Measurements from ENCODE around the gene BIN1. TPM values are rescaled to one million over a fixed set of nuclear protein-coding genes. Genes with fewer than 3 reads are reported as not detected.

BIN1 gene
- total and polyA plus RNA-seq, 2 of the 4 experiments (the other 2 are of a cell fraction) = 18.1 to 25.7 TPM

DNA sequence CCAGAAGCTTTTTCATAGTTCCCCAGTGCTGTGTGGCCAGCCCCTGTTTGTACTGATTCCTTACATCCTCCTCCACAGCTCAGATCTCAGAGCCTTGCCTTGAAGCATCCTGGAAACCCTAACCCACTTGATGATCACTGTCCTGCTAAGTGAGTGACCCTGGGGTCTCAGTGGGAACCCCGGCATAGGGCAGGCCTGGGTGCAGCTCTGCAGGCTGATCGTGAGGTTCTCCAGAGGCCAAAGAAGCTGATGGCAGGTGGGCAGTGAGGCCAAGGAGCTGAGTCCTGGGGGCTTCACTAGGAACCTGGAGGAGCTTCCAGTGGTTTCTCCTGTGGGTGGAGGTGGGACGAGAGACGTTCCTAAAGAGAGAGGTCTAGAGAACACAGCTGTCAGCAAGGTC is 47.4 kb upstream of the BIN1 start:
- Histone ChIP-seq H3K4me1 (ENCODE audit: control insufficient read depth, insufficient read depth, low read length) (peaks cover 19% of the 10 kb centered on the region), H3K27ac (ENCODE audit: insufficient read depth, low read length) (peak overlapping the region; percentile 11), H2AK9ac (replicated peaks; ENCODE audit: low read depth, low read length, poor library complexity) (peak overlapping the region; percentile 17), H3K79me1 (ENCODE audit: low read depth in 1 of 2, low read length in 2 of 2) (no peaks in the 10 kb centered on the region), H3K9ac (ENCODE audit: low read depth, low read length) (no peak overlapping the region), H2BK5ac (ENCODE audit: low read depth, low read length, poor library complexity, severe bottlenecking) (no peak overlapping the region), H2AFZ (replicated peaks; ENCODE audit: low read length, poor library complexity) (peak overlapping the region; percentile 73), H3K56ac (ENCODE audit: extremely low read depth, insufficient read depth, low read length) (no peak overlapping the region), H2BK20ac (ENCODE audit: low read depth, low read length) (peak overlapping the region; percentile 60), H3K36me3 (ENCODE audit: control insufficient read depth, insufficient read depth, low read length) (no peaks in the 10 kb centered on the region), H2BK15ac (ENCODE audit: low read depth, low read length) (peak overlapping the region; percentile 35; the same call in 2 of the 3 replicates), H3K23ac (ENCODE audit: low read depth, low read length) (peak overlapping the region; percentile 73), H3K9me3 (ENCODE audit: control insufficient read depth, insufficient read depth, low read length) (peaks cover 9% of the 10 kb centered on the region), H4K20me1 (ENCODE audit: insufficient read depth, low read length) (no peaks in the 10 kb centered on the region), H3K4me2 (ENCODE audit: low read depth, low read length) (no peak overlapping the region), H3K18ac (ENCODE audit: low read depth, low read length) (peak overlapping the region; percentile 39), H3K9me1 (ENCODE audit: insufficient read depth, low read length) (no peaks in the 10 kb centered on the region), H2BK120ac (ENCODE audit: low read depth, low read length) (peak overlapping the region; percentile 84), H2AK5ac (ENCODE audit: low read depth, low read length) (peak overlapping the region; percentile 82), H4K8ac (ENCODE audit: low read depth in 2 of 2, low read length in 2 of 2) (peak overlapping the region in 1 of 2 experiments; percentile 69; a peak in 3 of 4 replicates), H3K14ac (replicated peaks; ENCODE audit: low read depth, low read length) (peak overlapping the region; percentile 20; the same call in 1 of the 2 replicates), H4K91ac (ENCODE audit: insufficient read depth, low read depth, low read length) (peak overlapping the region; percentile 35), H4K5ac (ENCODE audit: low read depth, low read length) (peak overlapping the region; percentile 3), H3K4ac (ENCODE audit: low read depth, low read length) (peak overlapping the region; percentile 76), H3K4me3 (ENCODE audit: insufficient read depth, low read depth, low read length) (no peak overlapping the region), H3K27me3 (ENCODE audit: control insufficient read depth, insufficient read depth, low read length) (no peaks in the 10 kb centered on the region; the same call in 1 of the 2 replicates)
- in situ Hi-C loops (cut with MboI; ENCODE audit: low sequenced_read_pairs) (loop anchor here (5.0 kb wide), 1 partner anchor 82 kb away; no protein-coding TSS in a partner anchor), dilution Hi-C loops (cut with HindIII; ENCODE audit: low sequenced_read_pairs, unreplicated experiment) (no loop called here), intact Hi-C loops (cut with micrococcal nuclease) (no loop called here)
- TF ChIP-seq, protein P1, sequence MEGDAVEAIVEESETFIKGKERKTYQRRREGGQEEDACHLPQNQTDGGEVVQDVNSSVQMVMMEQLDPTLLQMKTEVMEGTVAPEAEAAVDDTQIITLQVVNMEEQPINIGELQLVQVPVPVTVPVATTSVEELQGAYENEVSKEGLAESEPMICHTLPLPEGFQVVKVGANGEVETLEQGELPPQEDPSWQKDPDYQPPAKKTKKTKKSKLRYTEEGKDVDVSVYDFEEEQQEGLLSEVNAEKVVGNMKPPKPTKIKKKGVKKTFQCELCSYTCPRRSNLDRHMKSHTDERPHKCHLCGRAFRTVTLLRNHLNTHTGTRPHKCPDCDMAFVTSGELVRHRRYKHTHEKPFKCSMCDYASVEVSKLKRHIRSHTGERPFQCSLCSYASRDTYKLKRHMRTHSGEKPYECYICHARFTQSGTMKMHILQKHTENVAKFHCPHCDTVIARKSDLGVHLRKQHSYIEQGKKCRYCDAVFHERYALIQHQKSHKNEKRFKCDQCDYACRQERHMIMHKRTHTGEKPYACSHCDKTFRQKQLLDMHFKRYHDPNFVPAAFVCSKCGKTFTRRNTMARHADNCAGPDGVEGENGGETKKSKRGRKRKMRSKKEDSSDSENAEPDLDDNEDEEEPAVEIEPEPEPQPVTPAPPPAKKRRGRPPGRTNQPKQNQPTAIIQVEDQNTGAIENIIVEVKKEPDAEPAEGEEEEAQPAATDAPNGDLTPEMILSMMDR (conservative IDR thresholded peaks at IDR 0.05; ENCODE audit: low read depth, low read length) = no peak
- TF ChIP-seq MAFK (IDR thresholded peaks at IDR 0.05; ENCODE audit: low read depth, low read length) (no peak), NFE2L2 (IDR thresholded peaks at IDR 0.05; ENCODE audit: low read depth, low read length) (no peak), RCOR1 (IDR thresholded peaks at IDR 0.05; ENCODE audit: insufficient replicate concordance, low read length) (no peak), CEBPB (IDR thresholded peaks at IDR 0.05; ENCODE audit: low read depth, low read length) (no peak)
- CTCF ChIA-PET = interaction anchor here (0.7 to 1.7 kb wide), 3 partner anchors 9 to 19 kb away, joined by 5 to 7 read pairs (median 6); no protein-coding TSS in a partner anchor
- BruUV-seq (replicated peaks) = no TSS peak
- WGBS, 2 experiments (ENCODE audit: extremely low coverage in 2 of 2, insufficient read length in 1 of 2) = 100% methylated on average over 1 of the region's 4 CpGs; no CpG with 5 or more reads in 1 of the 2 experiments
- POLR2A ChIA-PET (ENCODE audit: unreplicated experiment) = interaction anchor here (0.6 kb wide), 1 partner anchor 122 kb away, joined by 7 read pairs; no protein-coding TSS in a partner anchor
- DNase-seq (no peak), ATAC-seq (ENCODE audit: low read depth) (no peak)

Measured in IMR-90 (cell line).